ENCODE results near the gene DNAJA2.

- no peak for TF ChIP-seq POLR2A (IDR thresholded peaks at IDR 0.05)
- TF ChIP-seq, protein P1, sequence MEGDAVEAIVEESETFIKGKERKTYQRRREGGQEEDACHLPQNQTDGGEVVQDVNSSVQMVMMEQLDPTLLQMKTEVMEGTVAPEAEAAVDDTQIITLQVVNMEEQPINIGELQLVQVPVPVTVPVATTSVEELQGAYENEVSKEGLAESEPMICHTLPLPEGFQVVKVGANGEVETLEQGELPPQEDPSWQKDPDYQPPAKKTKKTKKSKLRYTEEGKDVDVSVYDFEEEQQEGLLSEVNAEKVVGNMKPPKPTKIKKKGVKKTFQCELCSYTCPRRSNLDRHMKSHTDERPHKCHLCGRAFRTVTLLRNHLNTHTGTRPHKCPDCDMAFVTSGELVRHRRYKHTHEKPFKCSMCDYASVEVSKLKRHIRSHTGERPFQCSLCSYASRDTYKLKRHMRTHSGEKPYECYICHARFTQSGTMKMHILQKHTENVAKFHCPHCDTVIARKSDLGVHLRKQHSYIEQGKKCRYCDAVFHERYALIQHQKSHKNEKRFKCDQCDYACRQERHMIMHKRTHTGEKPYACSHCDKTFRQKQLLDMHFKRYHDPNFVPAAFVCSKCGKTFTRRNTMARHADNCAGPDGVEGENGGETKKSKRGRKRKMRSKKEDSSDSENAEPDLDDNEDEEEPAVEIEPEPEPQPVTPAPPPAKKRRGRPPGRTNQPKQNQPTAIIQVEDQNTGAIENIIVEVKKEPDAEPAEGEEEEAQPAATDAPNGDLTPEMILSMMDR (IDR thresholded peaks at IDR 0.05), result no peak
Measured at GRCh38 chr16:46962629-46963028, 10.8 kb downstream of the DNAJA2 start.

All from thyroid gland (tissue), 4 donors.